Globus pallidus (tissue), 1 donor: Measurements from ENCODE around the gene FAM3A.

ENCODE experiments used
- DNase-seq: peaks from one replicate; pipeline ENCODE4 v3.0.0-alpha.2; 2015; ENCODE audit warnings: low spot score

The FAM3A gene

GRCh38 chrX:154478728-154479622 is 37.1 kb downstream of the FAM3A start, which contains the start of gene LAGE3:
Gene LAGE3, minus strand, starts transcription at chrX:154479281. Its CDS starts 366 bp downstream, at chrX:154478915.
- DNase-seq, result peak; percentile 87

- no peak for DNase-seq
These were observed 38.0 kb downstream of the FAM3A start for GRCh38 chrX:154477891-154478477.

- DNase-seq, result no peak
These were observed 39.2 kb downstream of the FAM3A start for GRCh38 chrX:154476821-154477220.

GRCh38 chrX:154473683-154474082 is 42.3 kb downstream of the FAM3A start:
- DNase-seq, result no peak

- no peak for DNase-seq
These were observed 43.1 kb downstream of the FAM3A start for GRCh38 chrX:154472685-154473632.

- DNase-seq, result no peak
These were observed 44.0 kb downstream of the FAM3A start for GRCh38 chrX:154471839-154472684.

- no peak for DNase-seq
These were observed 45.0 kb downstream of the FAM3A start for GRCh38 chrX:154470914-154471568.

- DNase-seq, result no peak
These were observed 45.6 kb downstream of the FAM3A start for GRCh38 chrX:154470434-154470833.

- no peak for DNase-seq
These were observed 46.2 kb downstream of the FAM3A start for GRCh38 chrX:154469880-154470279.

- DNase-seq, result no peak
These were observed 46.9 kb downstream of the FAM3A start for GRCh38 chrX:154469114-154469513.

GRCh38 chrX:154468217-154468616 is 47.8 kb downstream of the FAM3A start:
- no peak for DNase-seq

- no peak for DNase-seq
These were observed 48.5 kb downstream of the FAM3A start for GRCh38 chrX:154467556-154467955.

GRCh38 chrX:154466907-154467306 is 49.1 kb downstream of the FAM3A start:
- no peak for DNase-seq

- no peak for DNase-seq
These were observed 50.0 kb downstream of the FAM3A start for GRCh38 chrX:154466036-154466435.

- DNase-seq, result no peak
These were observed 50.4 kb downstream of the FAM3A start for GRCh38 chrX:154465601-154466000.

GRCh38 chrX:154464806-154465365 is 51.1 kb downstream of the FAM3A start:
- no peak for DNase-seq

GRCh38 chrX:154463611-154464220 is 52.3 kb downstream of the FAM3A start:
- DNase-seq, result no peak

GRCh38 chrX:154462396-154462795 is 53.6 kb downstream of the FAM3A start:
- no peak for DNase-seq

GRCh38 chrX:154460326-154460725 is 55.7 kb downstream of the FAM3A start:
- no peak for DNase-seq

GRCh38 chrX:154459832-154460231 is 56.2 kb downstream of the FAM3A start:
- no peak for DNase-seq
